Measurements from ENCODE around the gene HMX2.
"Not testable (repeated sequence)": the region's sequence is repeated elsewhere in the genome, so short reads cannot be mapped to it uniquely, and the experiment has no call there.

Gene HMX2

GRCh38 chr10:123170961-123171360 lies 23.0 kb downstream of the HMX2 start:
- no peak overlapping the region for H3K23ac ChIP-seq (ENCODE audit: low read depth, low read length, poor library complexity)
- H3K9me3 ChIP-seq (replicated peaks in 1 of 2; ENCODE audit: control insufficient read depth in 2 of 2, insufficient read depth in 1 of 2, low read depth in 1 of 2, low read length in 2 of 2): no peaks in the 10 kb centered on the region
- no peak overlapping the region for H3K4me3 ChIP-seq (ENCODE audit: low read length in 2 of 2)
- H2AK5ac ChIP-seq (ENCODE audit: low read depth, low read length): no peak overlapping the region
- WGBS, 2 donors (ENCODE audit: extremely low coverage in 2 of 2, insufficient read length in 2 of 2, insufficient replicate concordance in 1 of 2): no CpG with 5 or more reads among the region's 4 CpGs
- no peak overlapping the region for H4K91ac ChIP-seq (ENCODE audit: low read depth, low read length, poor library complexity)
- no peak overlapping the region for H3K4ac ChIP-seq (ENCODE audit: low read length)
- DNase-seq (ENCODE audit: low spot score): no peak
- no peak overlapping the region for H2BK12ac ChIP-seq (ENCODE audit: low read length)
- H3K27me3 ChIP-seq (ENCODE audit: control insufficient read depth in 3 of 3, insufficient read depth in 3 of 3, low read depth in 1 of 3, low read length in 3 of 3): no peaks in the 10 kb centered on the region
- no peak overlapping the region for H4K8ac ChIP-seq (ENCODE audit: low read depth, low read length)
- no peaks in the 10 kb centered on the region for H3K4me1 ChIP-seq (ENCODE audit: control insufficient read depth in 2 of 2, insufficient read depth in 1 of 2, low read depth in 1 of 2, low read length in 2 of 2)
- no peak overlapping the region for H3K9ac ChIP-seq (ENCODE audit: low read depth, low read length, poor library complexity)
- H3K27ac ChIP-seq (replicated peaks; ENCODE audit: low read length): no peak overlapping the region
- no peak overlapping the region for H2BK120ac ChIP-seq (ENCODE audit: low read depth, low read length)
- no peak overlapping the region for H3K14ac ChIP-seq (ENCODE audit: low read length)
- no peak overlapping the region for H2BK5ac ChIP-seq (ENCODE audit: low read length)
- H3K18ac ChIP-seq (ENCODE audit: low read length): no peak overlapping the region
- no peak overlapping the region for H2AFZ ChIP-seq (ENCODE audit: low read length)
- H3K36me3 ChIP-seq (replicated peaks in 1 of 2; ENCODE audit: control insufficient read depth in 2 of 2, insufficient read depth in 2 of 2, low read length in 2 of 2): peaks cover 18 to 82% of the 10 kb centered on the region in 2 donors
- H2BK15ac ChIP-seq (ENCODE audit: low read length): no peak overlapping the region
- H3K79me1 ChIP-seq (ENCODE audit: low read depth, low read length): no peaks in the 10 kb centered on the region
- H3K4me2 ChIP-seq (ENCODE audit: insufficient read depth, low read length, poor library complexity, severe bottlenecking): no peak overlapping the region

- not testable (repeated sequence) for H3K27me3 ChIP-seq (ENCODE audit: control insufficient read depth in 3 of 3, insufficient read depth in 3 of 3, low read depth in 1 of 3, low read length in 3 of 3); H3K4ac ChIP-seq (ENCODE audit: low read length); H3K9me3 ChIP-seq (replicated peaks in 1 of 2; ENCODE audit: control insufficient read depth in 2 of 2, insufficient read depth in 1 of 2, low read depth in 1 of 2, low read length in 2 of 2); DNase-seq (ENCODE audit: low spot score); H2BK12ac ChIP-seq (ENCODE audit: low read length); H3K18ac ChIP-seq (ENCODE audit: low read length); H4K91ac ChIP-seq (ENCODE audit: low read depth, low read length, poor library complexity); H3K23ac ChIP-seq (ENCODE audit: low read depth, low read length, poor library complexity); H4K8ac ChIP-seq (ENCODE audit: low read depth, low read length); H2AK5ac ChIP-seq (ENCODE audit: low read depth, low read length); H3K9ac ChIP-seq (ENCODE audit: low read depth, low read length, poor library complexity); H3K4me2 ChIP-seq (ENCODE audit: insufficient read depth, low read length, poor library complexity, severe bottlenecking); H3K4me1 ChIP-seq (ENCODE audit: control insufficient read depth in 2 of 2, insufficient read depth in 1 of 2, low read depth in 1 of 2, low read length in 2 of 2); H2BK5ac ChIP-seq (ENCODE audit: low read length); H3K14ac ChIP-seq (ENCODE audit: low read length); H2BK120ac ChIP-seq (ENCODE audit: low read depth, low read length); H3K79me1 ChIP-seq (ENCODE audit: low read depth, low read length); H2AFZ ChIP-seq (ENCODE audit: low read length); H3K27ac ChIP-seq (replicated peaks; ENCODE audit: low read length); H3K4me3 ChIP-seq (ENCODE audit: low read length in 2 of 2); H2BK15ac ChIP-seq (ENCODE audit: low read length)
- peaks cover 15 to 82% of the 10 kb centered on the region in 2 donors for H3K36me3 ChIP-seq (replicated peaks in 1 of 2; ENCODE audit: control insufficient read depth in 2 of 2, insufficient read depth in 2 of 2, low read length in 2 of 2)
- no CpG with 5 or more reads among the region's 10 CpGs for WGBS, 2 donors (ENCODE audit: extremely low coverage in 2 of 2, insufficient read length in 2 of 2, insufficient replicate concordance in 1 of 2)
These were observed 23.7 kb downstream of the HMX2 start for GRCh38 chr10:123171616-123172015.

- H4K91ac ChIP-seq (ENCODE audit: low read depth, low read length, poor library complexity): no peak overlapping the region
- no peak overlapping the region for H3K9ac ChIP-seq (ENCODE audit: low read depth, low read length, poor library complexity)
- H2BK120ac ChIP-seq (ENCODE audit: low read depth, low read length): no peak overlapping the region
- H3K27ac ChIP-seq (replicated peaks; ENCODE audit: low read length): no peak overlapping the region
- no peak overlapping the region for H3K4me2 ChIP-seq (ENCODE audit: insufficient read depth, low read length, poor library complexity, severe bottlenecking)
- no CpG with 5 or more reads among the region's 9 CpGs for WGBS, 2 donors (ENCODE audit: extremely low coverage in 2 of 2, insufficient read length in 2 of 2, insufficient replicate concordance in 1 of 2)
- no peak for DNase-seq (ENCODE audit: low spot score)
- H3K36me3 ChIP-seq (replicated peaks in 1 of 2; ENCODE audit: control insufficient read depth in 2 of 2, insufficient read depth in 2 of 2, low read length in 2 of 2): peaks cover 4 to 59% of the 10 kb centered on the region in 2 donors
- no peak overlapping the region for H3K18ac ChIP-seq (ENCODE audit: low read length)
- H3K27me3 ChIP-seq (ENCODE audit: control insufficient read depth in 3 of 3, insufficient read depth in 3 of 3, low read depth in 1 of 3, low read length in 3 of 3): no peaks in the 10 kb centered on the region
- no peaks in the 10 kb centered on the region for H3K9me3 ChIP-seq (replicated peaks in 1 of 2; ENCODE audit: control insufficient read depth in 2 of 2, insufficient read depth in 1 of 2, low read depth in 1 of 2, low read length in 2 of 2)
- no peak overlapping the region for H3K4me3 ChIP-seq (ENCODE audit: low read length in 2 of 2)
- no peak overlapping the region for H2AK5ac ChIP-seq (ENCODE audit: low read depth, low read length)
- no peak overlapping the region for H2BK12ac ChIP-seq (ENCODE audit: low read length)
- H3K14ac ChIP-seq (ENCODE audit: low read length): no peak overlapping the region
- H2BK15ac ChIP-seq (ENCODE audit: low read length): no peak overlapping the region
- no peak overlapping the region for H3K23ac ChIP-seq (ENCODE audit: low read depth, low read length, poor library complexity)
- H4K8ac ChIP-seq (ENCODE audit: low read depth, low read length): no peak overlapping the region
- no peak overlapping the region for H3K4ac ChIP-seq (ENCODE audit: low read length)
- no peak overlapping the region for H2AFZ ChIP-seq (ENCODE audit: low read length)
- no peak overlapping the region for H2BK5ac ChIP-seq (ENCODE audit: low read length)
- no peaks in the 10 kb centered on the region for H3K79me1 ChIP-seq (ENCODE audit: low read depth, low read length)
- H3K4me1 ChIP-seq (ENCODE audit: control insufficient read depth in 2 of 2, insufficient read depth in 1 of 2, low read depth in 1 of 2, low read length in 2 of 2): no peaks in the 10 kb centered on the region
These were observed 27.8 kb downstream of the HMX2 start for GRCh38 chr10:123175389-123176387.

GRCh38 chr10:123178390-123178789 lies 30.5 kb downstream of the HMX2 start:
- not testable (repeated sequence) for H2BK12ac ChIP-seq (ENCODE audit: low read length); H2AFZ ChIP-seq (ENCODE audit: low read length); H4K91ac ChIP-seq (ENCODE audit: low read depth, low read length, poor library complexity); H3K27ac ChIP-seq (replicated peaks; ENCODE audit: low read length); H3K4ac ChIP-seq (ENCODE audit: low read length); H3K9me3 ChIP-seq (replicated peaks in 1 of 2; ENCODE audit: control insufficient read depth in 2 of 2, insufficient read depth in 1 of 2, low read depth in 1 of 2, low read length in 2 of 2); H2AK5ac ChIP-seq (ENCODE audit: low read depth, low read length); H3K79me1 ChIP-seq (ENCODE audit: low read depth, low read length); H4K8ac ChIP-seq (ENCODE audit: low read depth, low read length); H3K27me3 ChIP-seq (ENCODE audit: control insufficient read depth in 3 of 3, insufficient read depth in 3 of 3, low read depth in 1 of 3, low read length in 3 of 3); H2BK15ac ChIP-seq (ENCODE audit: low read length); H3K4me2 ChIP-seq (ENCODE audit: insufficient read depth, low read length, poor library complexity, severe bottlenecking); H2BK120ac ChIP-seq (ENCODE audit: low read depth, low read length); H2BK5ac ChIP-seq (ENCODE audit: low read length); H3K14ac ChIP-seq (ENCODE audit: low read length); H3K23ac ChIP-seq (ENCODE audit: low read depth, low read length, poor library complexity); H3K9ac ChIP-seq (ENCODE audit: low read depth, low read length, poor library complexity); H3K4me1 ChIP-seq (ENCODE audit: control insufficient read depth in 2 of 2, insufficient read depth in 1 of 2, low read depth in 1 of 2, low read length in 2 of 2); DNase-seq (ENCODE audit: low spot score); H3K18ac ChIP-seq (ENCODE audit: low read length); H3K4me3 ChIP-seq (ENCODE audit: low read length in 2 of 2)
- H3K36me3 ChIP-seq (replicated peaks in 1 of 2; ENCODE audit: control insufficient read depth in 2 of 2, insufficient read depth in 2 of 2, low read length in 2 of 2): peaks cover 4 to 41% of the 10 kb centered on the region in 2 donors
- no CpG with 5 or more reads among the region's 4 CpGs for WGBS, 2 donors (ENCODE audit: extremely low coverage in 2 of 2, insufficient read length in 2 of 2, insufficient replicate concordance in 1 of 2)
